Measurements from ENCODE around the gene MINDY4.

MINDY4 gene

DNA sequence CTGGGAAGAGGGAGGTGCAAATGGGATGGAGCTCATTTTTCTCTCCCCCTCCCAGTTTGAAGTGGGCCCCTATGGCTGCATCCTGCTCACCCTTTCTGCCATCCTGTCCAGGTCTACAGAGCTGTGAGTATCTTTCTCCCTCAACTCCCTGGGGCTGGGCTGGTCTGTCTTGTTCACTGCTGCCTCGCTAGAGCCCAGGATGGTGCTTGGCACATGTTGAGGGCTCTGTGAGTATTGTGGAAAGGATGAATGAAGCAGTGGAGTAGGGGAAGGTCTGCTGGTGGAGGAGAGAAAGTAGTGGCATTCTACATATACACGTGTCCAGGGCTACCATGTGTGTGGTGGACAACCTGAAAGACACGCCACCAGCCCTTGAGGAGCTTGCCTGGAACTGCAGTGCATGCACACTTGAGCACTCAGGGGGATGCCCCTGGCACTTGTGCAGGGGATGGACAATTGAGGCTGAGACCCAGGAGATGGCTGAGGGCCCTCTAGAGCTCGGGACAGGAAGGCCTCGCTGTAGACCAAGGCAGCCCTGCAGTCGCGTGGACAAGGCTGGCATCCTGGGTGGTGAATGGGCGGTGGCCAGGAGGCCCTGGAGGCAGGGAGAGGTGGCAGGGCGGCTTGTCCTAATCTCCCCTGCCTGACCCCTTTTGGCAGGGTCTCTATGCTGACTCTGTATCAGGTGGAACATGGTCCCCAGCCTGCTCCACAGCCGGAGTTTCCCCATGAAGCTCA lies 88.2 kb downstream of the MINDY4 start:
- DNase-seq: no peak

DNA sequence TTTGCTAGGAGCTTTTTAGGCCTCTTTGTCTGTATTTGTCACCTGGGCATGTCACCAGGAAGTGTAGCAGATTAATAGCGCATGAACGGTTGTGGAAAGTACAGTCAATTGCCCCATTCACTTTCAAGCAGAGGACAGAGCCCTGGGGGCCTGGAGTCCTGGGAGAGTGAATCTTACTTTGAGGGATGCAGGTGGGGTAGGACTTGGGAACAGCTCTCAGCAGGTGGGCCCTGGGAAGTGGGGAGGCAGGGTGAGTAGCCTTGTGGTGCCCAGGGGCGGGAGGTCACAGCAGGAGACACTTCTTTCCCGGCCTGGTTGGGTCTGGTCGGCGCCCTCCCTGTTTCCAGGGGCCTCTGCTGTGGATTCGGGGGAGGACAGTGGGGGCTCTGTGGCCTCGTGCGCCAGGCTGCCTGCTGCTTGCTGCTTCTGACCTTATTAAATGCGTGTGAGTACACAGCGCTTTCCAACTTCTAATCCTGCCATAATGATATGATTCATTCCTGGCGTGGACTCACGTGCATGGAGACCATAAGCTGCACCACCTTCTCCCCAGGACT lies 88.8 kb downstream of the MINDY4 start:
- no peak for DNase-seq

DNA sequence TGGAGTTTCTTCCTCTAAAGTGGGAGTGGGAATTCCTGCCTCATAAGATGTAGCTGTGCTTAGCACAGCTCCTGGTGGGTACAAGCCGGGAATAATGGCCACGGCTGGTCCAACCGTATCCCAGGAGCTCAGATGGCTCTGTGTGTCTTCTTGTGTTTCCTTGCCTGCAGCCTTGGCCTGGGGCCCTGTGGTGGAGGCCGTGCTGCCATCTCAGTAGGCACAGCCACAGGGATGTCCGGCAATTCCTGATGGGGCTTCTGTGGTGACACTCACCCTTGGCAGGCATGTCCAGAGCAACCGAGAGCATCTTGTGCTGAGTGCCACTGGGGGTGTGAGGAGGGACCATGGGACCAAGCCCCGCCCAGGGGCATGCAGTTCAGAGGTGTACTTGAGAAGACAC lies 90.4 kb downstream of the MINDY4 start:
- DNase-seq: no peak

DNA sequence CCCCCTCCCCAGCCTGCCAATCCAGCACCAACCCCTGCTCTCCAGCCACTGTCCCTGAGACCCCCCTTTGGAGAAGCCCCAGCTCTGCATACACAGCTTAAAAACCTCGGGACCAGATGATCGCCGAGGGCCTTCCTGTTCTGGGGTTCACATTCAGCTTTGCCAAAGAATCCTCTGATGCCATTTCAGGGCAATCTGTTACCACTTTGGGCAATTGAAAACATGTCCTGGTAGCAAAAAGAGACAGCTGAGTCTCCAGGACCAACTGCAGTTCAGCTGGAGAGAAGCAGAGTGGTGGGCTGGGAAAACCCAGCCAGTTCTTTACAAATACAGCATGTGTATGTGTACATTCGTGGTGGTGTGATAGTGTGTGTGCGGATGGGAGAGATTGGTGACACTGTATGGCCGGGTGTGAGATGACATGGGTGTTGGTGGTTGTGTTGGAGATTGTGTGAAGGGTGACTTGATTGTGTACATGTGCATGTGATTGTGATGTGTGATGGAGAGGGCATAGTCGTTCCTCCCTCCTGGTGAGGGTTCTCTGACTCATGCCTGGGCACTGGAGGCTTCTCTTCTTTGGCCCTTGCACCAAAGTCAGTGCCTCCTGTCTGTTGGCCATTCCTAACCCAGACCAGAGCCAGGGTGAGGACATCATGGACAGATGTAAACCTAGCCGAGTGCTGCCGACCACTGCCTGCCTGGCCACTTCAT lies 91.9 kb downstream of the MINDY4 start:
- DNase-seq: no peak

DNA sequence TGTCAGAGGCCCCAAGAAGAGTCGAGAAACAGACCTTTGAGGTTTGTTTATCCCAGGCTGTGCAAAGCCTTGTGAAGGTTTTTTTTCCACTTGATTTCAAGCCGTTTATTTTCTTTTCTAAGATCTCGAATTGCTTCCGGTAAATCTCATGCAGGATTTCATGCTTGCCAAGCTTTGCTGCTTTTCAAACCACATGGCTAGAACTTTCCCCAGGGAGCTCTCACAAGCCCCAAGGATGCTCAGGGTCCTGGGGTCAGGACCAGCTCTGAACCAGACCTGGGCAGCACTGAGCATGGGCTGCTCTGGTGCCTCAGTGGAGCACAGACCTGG lies 92.5 kb downstream of the MINDY4 start:
- no peak for DNase-seq

DNA sequence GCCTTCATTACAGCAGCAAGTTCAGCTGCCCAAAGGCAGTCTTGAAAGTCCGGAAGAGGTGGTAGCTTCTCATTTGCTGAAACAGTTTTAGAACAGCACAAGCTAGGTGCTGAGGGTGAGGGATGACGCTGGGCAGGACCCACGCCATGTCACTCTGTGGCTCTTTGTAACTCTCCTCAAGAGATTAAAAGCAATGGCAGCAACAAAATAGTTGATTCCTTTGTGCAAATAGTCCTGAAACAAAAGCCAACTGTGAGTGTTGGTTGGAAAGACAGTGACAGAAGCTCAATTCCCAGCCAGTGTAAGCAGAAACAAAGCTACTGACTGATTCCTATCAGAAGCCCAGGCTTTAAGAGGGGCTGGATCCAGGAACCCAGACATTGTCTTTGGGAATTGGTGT lies 92.9 kb downstream of the MINDY4 start:
- DNase-seq: no peak

DNA sequence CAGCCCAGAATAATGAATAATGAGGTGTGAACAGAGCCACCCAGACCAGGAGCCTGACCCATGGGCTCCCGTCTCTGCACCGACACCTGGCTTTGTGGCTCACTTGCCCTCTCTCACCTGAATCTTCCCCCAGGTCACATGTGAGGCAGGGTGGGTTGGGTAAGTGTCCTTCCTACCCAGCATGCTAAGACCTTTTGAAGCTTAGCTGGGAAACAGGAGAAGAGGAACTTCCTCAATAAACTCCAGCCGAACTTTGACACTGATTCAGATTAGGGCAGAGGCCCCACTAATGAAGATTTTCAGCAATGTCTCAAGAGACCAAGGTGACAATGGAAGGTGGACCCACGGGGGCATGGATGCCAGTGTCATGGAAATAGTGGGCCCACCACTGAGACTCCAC lies 93.9 kb downstream of the MINDY4 start:
- DNase-seq: no peak

DNA sequence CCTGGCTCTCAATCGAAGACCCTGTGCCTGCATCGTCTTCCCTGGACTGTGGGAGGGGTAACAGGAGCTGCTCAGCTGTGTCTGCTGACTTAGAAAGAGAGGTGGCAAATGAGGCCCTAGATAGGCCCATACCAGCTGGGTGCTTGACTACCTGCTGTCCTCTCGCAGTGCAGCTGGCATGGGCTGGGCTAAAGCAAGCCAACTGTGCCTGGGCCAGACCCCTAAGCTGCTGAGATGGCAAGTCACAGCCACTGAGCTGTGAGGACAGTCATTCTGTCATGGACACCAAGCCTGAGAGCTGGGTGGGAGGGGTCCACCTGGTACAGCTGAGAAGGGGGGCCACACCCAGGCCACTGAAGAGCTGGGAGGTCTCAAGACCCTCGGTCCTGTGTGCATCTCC lies 94.6 kb downstream of the MINDY4 start:
- no peak for DNase-seq

DNA sequence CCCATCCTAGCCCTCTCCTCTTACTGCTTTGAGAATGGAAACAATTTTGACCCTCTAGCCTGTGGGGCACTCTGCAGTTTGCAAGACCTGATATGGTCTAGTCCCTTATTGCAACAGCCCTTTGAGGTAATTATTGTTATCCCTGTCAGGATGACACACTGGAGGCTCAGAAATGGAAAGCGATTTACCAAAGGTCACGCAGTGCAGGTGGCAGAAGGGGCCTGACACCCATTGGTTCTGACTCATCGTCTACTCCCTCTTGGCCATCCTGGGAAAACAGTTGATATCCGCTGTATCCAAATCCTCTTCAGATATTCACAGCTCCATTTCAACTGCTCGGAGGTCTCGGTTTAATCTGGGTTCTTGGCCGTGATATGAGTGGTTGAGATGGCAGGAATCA lies 95.7 kb downstream of the MINDY4 start:
- no peak for DNase-seq

DNA sequence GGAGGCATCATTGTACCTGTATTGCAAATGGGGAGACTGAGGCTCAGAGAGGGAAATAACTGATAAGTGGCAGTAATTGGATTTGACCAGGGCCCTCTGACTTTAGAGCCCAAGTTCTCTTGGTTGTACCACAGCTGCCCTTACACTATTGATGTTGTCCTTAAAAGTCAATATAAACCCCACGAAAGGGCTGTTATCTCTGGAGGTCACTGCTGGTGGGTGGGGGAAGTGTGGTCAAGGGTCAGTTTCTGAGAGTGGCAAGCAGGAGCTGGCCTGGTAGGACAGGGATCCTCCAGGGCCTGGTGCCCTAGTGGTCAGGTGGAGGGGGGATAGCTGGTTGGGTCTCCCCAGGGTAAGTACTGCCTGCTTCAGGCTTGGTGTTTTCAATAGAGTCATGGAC lies 96.3 kb downstream of the MINDY4 start:
- DNase-seq: no peak

DNA sequence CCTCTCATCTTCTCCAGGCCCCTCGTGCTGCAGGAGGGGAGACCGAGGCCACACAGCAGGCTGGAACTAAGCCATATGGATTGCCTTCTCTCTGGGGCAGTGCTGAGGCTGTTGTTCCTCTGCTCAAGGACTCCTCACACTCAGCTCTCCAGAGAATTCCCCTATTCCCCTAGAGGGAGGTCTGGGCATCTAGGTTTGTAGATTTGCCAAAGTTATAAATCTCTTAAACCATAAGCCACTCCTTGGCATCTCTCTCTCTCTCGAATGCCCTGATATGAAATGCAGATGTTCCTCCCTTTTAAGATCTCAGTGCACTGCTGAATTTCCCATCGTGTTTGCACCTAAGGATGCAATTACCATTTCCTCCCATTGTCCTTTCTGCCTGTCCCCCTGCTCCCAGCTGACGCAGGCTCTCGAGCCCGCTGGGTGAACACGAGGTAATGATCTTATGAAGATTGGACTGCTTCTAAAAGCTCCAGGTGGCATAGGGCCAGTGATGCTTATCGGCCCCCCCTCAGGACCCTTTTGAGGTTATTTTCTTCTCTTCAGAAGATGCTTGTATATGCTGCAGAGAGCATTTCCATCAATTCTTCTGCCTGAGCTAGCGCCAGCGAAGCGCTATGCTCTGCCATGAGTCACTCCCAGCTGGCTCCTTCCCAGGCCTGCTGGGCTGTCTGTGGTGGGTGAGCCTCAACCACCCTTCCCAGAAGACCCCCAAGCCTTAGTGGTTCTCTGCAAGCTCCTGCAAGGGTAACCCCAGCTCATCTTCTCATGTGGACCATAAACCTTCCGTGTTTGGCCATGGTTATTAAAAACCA lies 98.8 kb downstream of the MINDY4 start:
- no peak for DNase-seq

DNA sequence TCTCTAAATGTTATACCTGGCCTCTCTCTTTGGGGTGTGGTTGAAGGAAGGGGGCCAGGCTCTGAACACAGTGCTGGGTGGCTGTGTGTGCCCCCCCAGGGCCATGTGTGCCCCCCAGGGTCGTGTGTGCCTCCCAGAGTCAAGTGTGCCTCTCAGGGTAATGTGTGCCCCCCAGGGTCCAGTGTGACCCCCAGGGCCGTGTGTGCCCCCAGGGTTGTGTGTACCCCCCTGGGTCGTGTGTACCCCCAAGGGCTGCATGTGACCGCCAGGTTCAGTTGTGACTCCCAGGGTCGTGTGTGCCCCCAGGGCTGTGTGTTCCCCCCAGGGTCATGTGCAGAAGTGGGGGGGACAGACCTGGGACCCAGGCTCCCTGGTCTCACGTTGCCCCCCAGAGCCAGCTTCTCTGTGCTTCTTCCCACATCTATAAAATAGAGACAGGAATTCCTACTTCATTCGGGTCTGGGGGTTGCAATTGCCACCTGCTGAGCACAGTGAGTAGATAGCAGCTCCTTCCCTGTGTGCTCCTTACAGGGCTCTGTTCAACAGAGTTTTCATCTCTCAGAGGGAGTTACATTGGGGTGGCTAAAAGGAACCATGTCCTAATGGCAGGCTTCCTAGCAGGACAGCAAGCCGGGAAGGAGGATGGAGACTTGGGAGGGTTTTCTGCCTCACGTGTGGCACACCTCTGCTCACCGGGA lies 99.8 kb downstream of the MINDY4 start:
- no peak for DNase-seq

DNA sequence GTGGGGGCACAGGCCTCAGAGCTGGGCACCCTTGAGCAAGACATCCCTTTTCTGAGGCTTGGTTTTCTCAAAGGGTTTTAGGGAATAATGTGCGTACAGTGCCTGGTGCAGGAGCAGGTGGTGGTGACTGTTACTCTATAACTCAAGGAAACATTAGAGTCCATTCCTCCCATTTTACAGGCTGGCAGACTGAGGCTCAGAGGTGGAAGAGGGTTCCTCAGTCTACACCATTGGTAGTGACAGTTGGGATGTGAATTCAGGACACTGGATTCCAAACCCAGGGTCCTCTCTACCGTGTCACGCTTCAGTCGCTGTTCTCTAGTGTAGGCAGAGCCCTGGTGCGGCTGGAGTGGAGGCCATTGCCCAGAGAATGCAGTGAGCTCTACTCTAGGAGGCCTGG lies 100.4 kb downstream of the MINDY4 start:
- no peak for DNase-seq

DNA sequence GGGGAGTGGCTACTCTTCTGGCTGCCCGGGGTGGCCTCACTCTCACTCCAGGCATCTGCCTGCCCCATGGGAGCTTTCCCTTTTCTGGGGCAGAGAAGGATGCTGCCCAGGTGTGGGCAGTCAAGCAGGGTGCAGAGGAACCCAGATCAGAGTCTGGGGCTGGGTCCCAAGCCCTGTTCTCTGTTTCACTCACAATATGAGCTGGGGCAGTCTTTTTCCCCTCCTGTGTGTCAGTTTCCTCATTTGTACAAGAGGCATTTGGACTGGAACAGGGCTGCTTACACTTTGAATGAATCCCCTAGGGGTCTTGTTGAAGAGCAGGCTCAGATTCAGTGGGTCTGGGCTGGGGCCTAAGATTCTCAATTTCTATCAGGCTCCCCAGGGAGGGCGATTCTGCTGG lies 102.0 kb downstream of the MINDY4 start:
- DNase-seq: no peak

DNA sequence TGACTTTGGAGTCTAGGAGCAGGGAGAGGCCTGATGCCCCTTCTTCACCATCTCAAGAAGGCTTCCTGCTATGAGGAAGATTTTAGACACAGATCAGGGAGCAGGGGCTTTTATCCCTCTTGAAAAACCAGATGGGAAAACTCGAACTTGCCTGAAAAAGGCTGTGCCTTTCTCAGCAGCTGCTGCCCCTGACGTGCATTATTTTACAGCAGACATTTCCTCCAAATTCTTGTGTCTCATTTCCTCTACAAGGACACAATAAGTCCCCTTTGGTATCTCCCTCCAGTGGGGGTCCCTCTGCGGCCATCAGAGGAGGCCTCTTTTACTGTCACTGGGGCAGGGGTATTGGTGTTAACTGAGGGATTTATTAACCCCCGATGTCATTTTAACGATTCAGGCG lies 102.4 kb downstream of the MINDY4 start:
- DNase-seq: no peak

DNA sequence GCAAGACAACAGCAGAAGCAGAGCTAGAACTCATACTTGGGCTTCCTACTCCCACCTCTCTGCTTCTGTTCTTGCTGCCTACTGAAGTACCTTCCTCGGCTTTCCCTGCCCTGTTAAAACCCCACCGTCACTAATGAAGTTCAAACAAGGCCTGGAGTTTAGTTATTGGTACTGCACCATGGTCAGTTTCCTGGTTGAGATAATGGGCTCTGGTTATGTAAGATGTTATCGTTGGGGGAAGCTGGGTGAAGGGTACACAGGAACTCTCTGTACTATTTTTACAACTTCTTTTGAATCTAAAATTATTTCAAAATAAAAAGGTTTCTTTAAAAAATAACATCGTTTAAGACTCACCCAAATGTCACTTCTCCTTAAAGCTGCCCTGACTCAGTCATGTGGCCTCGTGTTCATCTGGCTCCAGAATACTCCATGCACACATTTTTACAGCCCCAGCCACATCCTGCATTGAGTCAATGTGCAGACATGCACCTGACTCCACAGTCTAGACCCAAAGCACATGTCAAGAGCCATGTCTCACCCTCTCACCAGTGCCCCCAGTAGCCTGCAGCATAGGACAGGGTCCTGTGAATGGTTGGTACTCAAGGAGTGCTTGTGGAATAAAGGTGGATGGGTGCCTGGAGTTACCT lies 103.6 kb downstream of the MINDY4 start:
- no peak for DNase-seq

DNA sequence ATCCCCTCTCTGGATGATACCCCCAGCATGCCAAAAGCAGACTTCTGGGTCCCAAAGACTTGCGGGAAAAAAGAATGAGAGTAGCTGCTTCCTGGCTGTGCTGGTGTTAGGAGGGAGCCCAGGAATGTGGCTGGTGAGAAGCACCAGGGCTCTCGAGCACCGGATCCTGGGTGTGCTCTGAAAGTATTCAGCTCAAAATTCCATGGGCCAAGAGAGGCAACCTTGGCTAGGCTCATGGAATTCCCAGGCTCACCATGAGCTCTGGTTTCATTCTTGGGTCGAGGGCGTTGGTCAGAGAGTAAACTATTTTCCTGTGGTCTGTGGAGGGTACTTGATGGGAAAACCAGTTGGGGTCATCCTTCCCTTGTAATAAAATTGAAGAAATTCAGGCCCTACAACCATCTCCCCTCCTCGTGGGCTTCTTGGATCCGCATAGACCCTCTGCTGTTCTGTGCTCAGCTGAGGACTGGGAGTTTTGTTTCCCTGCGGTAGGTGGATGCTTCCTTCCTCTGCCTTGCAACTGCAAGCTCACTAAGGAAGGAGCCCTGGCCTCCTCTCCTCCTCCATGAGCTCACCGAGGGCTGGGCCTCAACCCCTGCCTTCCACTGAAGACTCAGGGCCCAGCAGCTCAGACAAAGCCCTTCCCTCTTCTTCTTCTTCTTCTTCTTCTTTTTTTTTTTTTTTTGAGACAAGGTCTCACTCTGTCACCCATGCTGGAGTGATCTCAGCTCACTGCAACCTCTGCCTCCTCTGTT lies 106.0 kb downstream of the MINDY4 start:
- DNase-seq: no peak

DNA sequence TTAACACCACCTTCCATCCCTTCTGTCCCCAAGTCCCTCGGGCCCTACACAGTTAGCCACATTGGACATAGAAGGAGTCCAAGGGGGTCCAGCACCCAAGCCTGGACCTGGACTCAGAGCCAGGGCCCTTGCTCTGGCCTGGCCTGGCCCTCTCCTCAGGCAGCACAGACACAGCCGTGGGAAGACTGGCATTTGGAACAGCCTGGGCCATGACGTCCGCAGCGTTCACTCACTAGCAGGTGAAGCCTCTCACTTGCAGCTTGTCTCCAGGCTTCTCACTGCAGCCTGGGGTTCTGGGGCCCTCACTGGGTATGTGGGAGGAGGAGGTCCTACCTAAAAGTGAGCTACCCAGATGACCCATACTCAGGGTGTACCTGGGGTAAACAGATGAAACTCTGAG lies 106.8 kb downstream of the MINDY4 start:
- no peak for DNase-seq

DNA sequence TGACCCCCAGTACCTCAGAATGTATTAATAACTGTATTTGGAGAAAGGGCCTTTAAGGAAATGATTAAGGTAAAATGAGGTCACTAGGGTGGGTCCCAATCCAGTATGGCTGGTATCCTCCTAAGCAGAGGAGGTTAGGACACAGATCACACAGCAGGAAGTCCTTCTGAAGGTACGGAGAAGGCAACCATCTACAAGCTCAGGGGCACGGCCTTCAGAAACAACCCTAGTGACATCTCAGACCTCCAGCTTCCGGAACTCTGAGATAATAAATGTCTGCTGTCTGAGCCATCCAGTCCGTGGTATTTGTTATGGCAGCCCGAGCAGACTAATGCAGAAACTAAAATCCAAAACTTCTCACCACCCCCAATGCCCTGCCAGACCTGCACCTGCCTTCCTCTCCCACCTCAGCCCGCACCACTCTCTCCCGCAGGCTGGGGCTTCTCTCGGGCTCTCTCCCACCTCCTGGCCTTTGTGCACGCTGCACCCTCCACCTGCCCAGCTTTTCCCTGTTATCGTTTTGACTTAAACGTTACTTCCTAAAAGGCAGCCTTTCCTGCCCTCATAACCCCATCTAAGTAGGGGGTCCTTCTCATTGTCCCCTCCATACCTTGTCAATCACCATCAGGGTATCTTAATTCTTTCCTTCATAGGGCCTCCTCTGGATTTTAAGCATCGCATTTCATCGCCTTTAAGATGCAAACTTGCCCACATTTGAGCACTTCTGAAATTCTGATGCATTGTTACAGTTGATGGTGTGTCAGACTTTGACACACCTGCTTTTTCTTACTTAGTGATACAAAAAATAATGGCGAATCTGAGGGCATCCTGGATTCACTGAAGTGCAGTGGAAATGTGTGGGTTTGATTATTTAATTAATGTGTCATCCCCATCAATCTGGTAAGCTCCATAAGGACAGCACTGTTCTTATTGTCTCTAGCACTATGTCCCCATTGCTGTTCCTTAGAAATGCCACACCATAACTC lies 108.2 kb downstream of the MINDY4 start:
- DNase-seq: no peak

DNA sequence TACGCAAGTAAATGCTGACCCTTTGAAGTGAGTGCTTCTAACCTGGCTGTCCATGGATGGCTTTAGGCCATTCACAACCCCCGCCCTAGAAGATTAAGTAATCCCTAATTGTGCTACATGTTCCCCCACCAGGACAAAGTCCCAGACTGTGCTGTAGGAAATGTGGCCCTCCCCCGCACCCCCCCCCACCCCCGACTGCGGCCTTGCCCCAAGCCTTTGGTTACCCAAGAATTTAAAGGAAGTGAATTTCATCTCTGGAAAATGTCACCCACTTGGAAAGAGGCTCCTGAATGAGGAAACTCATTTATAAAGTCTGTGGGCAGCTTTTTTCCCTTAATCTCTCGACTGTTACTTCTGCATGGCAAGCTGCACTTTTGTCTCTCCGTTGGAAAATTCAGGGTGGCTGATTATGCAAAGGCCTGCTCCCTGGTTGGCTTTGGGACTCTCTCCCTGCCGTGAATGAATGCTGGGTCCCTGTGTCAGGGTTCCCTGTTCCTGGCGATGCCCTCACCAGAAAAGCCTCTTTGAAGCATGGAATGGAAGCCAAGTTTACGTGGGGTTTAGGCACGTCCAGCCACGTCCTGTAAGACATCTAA lies 109.0 kb downstream of the MINDY4 start:
- no peak for DNase-seq
